Epithelial cell of proximal tubule (primary cell): Measurements from ENCODE around the gene C10orf90. TPM values are rescaled to one million over a fixed set of nuclear protein-coding genes. Genes with fewer than 3 reads are reported as not detected.

Experiments
- DNase-seq: peaks from one replicate; pipeline ENCODE4 v3.0.0-alpha.2; 2011; ENCODE audit warnings: low read depth
- H3K4me3 ChIP-seq: 2 replicates; pipeline ENCODE4 v1.5.1; 2011; ENCODE audit warnings: low read depth, mild to moderate bottlenecking, low read length
- total RNA-seq: library from RNA; depleted of rRNA; stranded (reverse); fragments of >200 nt; gene quantifications from 2 replicates; pipeline ENCODE4 v1.2.3, GENCODE V29; 2015
- TF ChIP-seq, protein P1 (sequence below): conservative IDR thresholded peaks from 2 replicates; pipeline ENCODE4 v1.5.1; 2012; ENCODE audit warnings: low read depth, mild to moderate bottlenecking, low read length

Gene C10orf90
- total RNA-seq, 1 donor from 2014 or later: not detected

DNA sequence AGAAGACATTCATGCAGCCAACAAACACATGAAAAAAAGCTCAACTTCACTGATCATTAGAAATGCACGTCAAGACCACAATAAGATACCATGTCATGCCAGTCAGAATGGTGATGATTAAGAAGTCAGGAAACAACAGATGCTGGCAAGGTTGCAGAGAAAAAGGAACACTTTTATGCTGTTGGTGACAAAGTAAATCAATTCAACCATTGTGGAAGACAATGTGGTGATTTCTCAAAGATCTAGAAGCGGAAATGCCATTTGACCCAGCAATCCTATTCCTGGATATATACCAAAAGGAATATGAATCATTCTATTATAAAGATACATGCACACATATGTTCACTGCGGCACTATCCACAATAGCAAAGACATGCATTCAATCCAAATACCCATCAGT is 77.6 kb downstream of the C10orf90 start:
- TF ChIP-seq, protein P1, sequence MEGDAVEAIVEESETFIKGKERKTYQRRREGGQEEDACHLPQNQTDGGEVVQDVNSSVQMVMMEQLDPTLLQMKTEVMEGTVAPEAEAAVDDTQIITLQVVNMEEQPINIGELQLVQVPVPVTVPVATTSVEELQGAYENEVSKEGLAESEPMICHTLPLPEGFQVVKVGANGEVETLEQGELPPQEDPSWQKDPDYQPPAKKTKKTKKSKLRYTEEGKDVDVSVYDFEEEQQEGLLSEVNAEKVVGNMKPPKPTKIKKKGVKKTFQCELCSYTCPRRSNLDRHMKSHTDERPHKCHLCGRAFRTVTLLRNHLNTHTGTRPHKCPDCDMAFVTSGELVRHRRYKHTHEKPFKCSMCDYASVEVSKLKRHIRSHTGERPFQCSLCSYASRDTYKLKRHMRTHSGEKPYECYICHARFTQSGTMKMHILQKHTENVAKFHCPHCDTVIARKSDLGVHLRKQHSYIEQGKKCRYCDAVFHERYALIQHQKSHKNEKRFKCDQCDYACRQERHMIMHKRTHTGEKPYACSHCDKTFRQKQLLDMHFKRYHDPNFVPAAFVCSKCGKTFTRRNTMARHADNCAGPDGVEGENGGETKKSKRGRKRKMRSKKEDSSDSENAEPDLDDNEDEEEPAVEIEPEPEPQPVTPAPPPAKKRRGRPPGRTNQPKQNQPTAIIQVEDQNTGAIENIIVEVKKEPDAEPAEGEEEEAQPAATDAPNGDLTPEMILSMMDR: no peak
- H3K4me3 ChIP-seq: no peak overlapping the region
- DNase-seq: no peak

DNA sequence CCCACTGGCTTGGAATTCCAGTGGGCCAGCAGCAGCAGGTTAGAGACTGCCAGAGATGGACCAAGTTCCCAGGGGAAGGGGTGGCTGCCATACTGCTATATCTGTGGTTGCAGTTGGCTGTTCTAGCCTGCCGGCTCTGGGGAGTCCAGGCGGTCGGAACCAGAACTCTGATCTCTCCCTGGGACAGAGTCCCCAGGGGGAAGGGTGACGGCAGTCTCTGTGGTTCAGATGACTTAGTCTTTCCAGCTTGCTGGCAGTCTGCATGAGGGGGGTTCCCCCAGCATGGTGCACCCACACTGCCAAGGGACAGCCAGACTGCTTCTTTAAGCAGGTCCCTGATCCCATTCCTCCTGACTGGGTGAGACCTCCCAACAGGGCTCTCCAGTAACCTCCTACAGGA is 82.5 kb downstream of the C10orf90 start:
- no peak for DNase-seq
- no peak overlapping the region for H3K4me3 ChIP-seq
- TF ChIP-seq, protein P1: no peak

DNA sequence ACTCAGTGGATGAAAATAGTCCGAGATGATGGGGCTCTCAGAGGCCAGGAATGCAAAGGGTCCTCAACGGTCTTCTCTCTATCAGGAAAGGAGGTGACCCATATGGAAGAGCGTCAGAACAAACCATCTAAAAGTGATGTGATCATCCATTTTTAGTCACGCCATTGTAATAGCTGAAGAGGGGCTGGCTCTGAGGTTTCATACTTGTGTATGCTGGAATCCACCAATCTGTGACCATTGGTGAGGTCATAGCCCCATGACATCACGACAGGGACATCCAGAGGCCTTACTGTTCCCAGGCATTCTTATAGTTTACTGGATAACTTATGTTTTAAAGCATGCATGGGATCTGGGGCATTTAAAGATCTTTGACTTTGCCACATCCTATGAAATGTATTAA is 83.6 kb downstream of the C10orf90 start:
- no peak for DNase-seq
- no peak overlapping the region for H3K4me3 ChIP-seq
- TF ChIP-seq, protein P1: no peak

DNA sequence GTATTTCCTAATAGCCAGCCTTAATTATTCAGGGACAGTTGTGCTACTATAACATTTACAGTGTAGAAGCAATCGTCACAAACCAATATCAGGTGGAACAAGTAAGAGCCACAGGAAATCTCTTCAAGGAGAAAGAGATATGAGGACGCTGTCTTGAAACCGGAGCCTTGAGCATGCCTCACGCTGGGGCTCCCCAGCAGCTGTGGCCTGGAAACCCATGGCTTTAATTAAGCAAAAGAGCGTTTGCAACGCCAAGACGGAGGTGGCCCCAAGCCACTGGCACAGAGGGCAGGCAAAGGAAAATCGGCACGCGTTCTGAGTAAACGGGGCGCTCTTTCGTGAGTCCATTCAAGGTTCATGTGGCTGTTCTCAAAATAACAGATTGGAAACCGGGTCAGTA is 84.4 kb downstream of the C10orf90 start:
- no peak for DNase-seq
- no peak overlapping the region for H3K4me3 ChIP-seq
- TF ChIP-seq, protein P1: no peak

GRCh38 chr10:126585249-126586017 is 85.1 kb downstream of the C10orf90 start:
- no peak overlapping the region for H3K4me3 ChIP-seq
- TF ChIP-seq, protein P1: no peak
- DNase-seq: no peak

DNA sequence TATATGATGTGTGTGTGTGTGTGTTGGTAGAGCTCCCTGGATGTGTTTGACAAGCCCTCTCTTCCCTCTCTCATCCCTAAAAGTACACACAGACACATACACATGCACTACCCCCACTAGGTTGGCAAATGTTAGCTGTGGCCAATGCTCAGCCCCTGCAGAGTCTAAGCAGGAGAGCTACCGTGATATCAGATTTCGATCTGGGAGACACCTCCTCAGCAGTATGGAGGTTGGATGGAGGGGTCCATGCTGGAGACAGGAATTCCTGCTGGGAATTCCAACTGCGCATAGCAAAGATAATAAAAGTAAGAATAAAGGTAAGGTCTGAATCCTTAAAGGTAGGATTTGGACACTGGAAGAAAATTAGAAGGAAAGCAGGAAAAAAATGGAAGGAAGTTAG is 85.7 kb downstream of the C10orf90 start:
- TF ChIP-seq, protein P1: no peak
- no peak for DNase-seq
- no peak overlapping the region for H3K4me3 ChIP-seq
